Measurements from ENCODE around the gene PLEKHF1. TPM values are rescaled to one million over a fixed set of nuclear protein-coding genes. Genes with fewer than 3 reads are reported as not detected.
A peak's percentile ranks its signal among the peaks of the same experiment; 100 is the strongest.

Gene PLEKHF1
- total RNA-seq, 1 donor from 2014 or later, result 0.92 TPM

DNA sequence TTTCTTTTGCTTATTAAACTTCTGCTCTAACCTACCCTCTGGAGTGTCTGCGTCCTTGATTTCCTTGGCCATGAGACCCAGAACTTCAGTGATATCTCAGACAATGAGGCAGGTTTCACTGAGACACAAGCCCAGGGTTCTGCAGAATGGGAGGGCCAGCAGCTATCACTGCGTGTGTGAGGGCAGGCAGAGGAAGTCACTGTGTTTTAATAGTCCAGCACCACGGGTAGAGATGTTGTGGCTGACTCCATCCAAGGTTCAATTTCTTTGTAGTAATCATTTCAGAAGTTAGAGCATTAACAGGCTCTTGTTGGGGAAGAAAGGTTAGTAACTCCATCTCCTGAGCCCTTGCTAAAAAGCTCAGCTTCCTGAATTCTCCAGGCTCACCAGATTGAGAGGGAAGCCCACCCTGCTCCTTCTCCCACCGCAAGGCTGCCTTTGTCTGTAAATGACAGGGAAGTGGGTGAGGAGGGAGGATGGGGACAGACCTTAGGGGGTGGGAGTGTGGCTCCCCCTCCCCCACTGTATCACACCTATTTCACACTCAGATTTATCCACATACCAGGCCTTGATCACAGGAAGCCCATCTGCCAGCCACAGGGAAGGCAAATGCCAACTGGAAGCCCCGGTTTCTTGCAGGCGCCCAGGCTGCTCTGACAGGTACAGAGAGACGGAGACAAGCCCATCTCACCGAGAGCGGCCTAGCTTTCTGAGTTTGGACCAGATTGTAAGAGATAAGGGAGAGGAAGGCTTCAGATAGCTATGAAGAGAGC, 47.7 kb downstream of the PLEKHF1 start:
- H3K4me1 Mint-ChIP-seq, result peaks cover 33% of the 10 kb centered on the region
- TF ChIP-seq, protein P1, sequence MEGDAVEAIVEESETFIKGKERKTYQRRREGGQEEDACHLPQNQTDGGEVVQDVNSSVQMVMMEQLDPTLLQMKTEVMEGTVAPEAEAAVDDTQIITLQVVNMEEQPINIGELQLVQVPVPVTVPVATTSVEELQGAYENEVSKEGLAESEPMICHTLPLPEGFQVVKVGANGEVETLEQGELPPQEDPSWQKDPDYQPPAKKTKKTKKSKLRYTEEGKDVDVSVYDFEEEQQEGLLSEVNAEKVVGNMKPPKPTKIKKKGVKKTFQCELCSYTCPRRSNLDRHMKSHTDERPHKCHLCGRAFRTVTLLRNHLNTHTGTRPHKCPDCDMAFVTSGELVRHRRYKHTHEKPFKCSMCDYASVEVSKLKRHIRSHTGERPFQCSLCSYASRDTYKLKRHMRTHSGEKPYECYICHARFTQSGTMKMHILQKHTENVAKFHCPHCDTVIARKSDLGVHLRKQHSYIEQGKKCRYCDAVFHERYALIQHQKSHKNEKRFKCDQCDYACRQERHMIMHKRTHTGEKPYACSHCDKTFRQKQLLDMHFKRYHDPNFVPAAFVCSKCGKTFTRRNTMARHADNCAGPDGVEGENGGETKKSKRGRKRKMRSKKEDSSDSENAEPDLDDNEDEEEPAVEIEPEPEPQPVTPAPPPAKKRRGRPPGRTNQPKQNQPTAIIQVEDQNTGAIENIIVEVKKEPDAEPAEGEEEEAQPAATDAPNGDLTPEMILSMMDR (IDR thresholded peaks at IDR 0.05; ENCODE audit: unreplicated experiment), result no peak

DNA sequence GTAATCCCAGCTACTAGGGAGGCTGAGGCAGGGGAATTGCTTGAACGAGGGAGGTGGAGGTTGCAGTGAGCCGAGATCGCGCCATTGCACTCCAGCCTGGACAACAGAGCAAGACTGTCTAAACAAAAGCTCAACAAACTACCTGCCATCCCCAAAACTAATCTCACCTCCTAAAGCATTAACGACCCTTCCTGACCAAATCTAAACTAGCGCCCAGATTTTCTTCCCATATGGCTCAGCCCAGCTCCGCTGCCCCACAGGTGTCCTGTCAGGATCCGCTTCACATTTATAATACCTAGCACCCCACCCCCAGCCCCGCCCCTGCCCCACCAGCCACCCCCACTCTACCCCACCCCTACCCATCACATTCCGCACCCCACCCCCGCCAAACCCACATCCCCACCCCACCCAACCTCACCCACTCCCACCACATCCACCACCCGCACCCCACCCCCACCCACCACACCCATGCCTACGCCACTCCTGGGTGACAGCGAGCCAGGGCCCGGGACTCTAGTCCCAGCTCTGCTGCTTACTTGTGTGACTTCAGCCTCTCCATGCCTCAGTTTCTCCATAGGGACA, 49.2 kb downstream of the PLEKHF1 start:
- TF ChIP-seq, protein P1 (IDR thresholded peaks at IDR 0.05; ENCODE audit: unreplicated experiment), result no peak
- H3K36me3 Mint-ChIP-seq, result no peaks in the 10 kb centered on the region
- H3K27ac Mint-ChIP-seq, result peak overlapping the region; percentile 66
- DNase-seq (ENCODE audit: low spot score in 2 of 2, unreplicated experiment in 2 of 2), result no peak
- H3K4me1 Mint-ChIP-seq, result peaks cover 33% of the 10 kb centered on the region
- H3K4me3 Mint-ChIP-seq, result peak overlapping the region; percentile 72
- H3K9me3 Mint-ChIP-seq, result no peaks in the 10 kb centered on the region
- H3K27me3 Mint-ChIP-seq (ENCODE audit: low read depth), result no peaks in the 10 kb centered on the region

More for the DNA sequence above, 47.7 kb downstream of the PLEKHF1 start:
- Mint-ChIP-seq H3K27me3 (ENCODE audit: low read depth) (no peaks in the 10 kb centered on the region), H3K9me3 (no peaks in the 10 kb centered on the region), H3K36me3 (no peaks in the 10 kb centered on the region), H3K4me3 (peak overlapping the region; percentile 63), H3K27ac (no peak overlapping the region)
- DNase-seq (ENCODE audit: low spot score in 2 of 2, unreplicated experiment in 2 of 2), result no peak

DNA sequence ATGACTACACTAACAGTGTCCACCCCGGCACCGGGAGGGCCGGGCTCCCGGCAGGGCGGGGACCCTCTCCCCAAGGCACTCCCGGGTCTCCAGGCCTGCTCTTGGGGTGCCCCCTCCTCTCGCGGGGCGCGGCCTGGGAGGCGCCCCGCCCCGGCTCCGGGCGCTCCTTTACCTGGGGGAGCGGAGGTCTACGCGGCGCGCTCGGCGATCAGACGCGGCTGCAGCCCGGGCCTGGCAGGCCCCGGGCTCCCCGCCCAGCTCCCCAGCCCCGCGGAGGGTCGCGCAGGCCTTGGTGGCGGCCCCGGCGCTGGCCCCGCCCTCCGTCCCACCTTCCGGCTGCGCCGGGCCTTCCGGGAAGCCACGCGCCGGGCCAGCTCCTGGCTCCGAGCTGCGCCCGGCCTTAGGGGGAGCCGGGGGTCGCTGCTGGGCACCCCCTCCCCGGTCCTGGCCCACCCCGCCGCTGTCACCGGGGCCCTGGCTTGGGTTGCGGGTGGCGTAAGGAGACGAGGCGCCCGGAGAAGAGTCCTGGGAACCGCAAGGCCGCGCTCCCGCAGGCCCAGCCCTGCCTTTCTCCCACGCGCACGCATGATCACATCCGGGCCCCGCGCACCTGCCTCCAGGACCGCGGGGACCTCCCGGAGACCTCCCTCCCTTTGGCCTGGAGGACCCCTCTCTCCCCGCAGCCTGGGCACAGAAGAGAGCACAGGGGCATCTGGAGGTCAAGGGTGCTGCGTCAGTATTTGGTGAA, 49.9 kb downstream of the PLEKHF1 start, which contains the start of gene C19orf12:
TSS of gene C19orf12 (minus strand) at position 309 of the 748 bp plus-strand sequence. CDS start 6,848 bp downstream, outside the sequence.
- H3K27me3 Mint-ChIP-seq (ENCODE audit: low read depth), result no peaks in the 10 kb centered on the region
- H3K27ac Mint-ChIP-seq, result peak within 1 kb of the TSS; percentile 93
- H3K36me3 Mint-ChIP-seq, result no peaks in the 10 kb centered on the region
- TF ChIP-seq, protein P1 (IDR thresholded peaks at IDR 0.05; ENCODE audit: unreplicated experiment), result peak; percentile 17
- peak within 1 kb of the TSS; percentile 80 for H3K4me3 Mint-ChIP-seq
- peak; percentile 63 to 76 for DNase-seq (ENCODE audit: low spot score in 2 of 2, unreplicated experiment in 2 of 2)
- H3K4me1 Mint-ChIP-seq, result peaks cover 33% of the 10 kb centered on the region
- H3K9me3 Mint-ChIP-seq, result no peaks in the 10 kb centered on the region

DNA sequence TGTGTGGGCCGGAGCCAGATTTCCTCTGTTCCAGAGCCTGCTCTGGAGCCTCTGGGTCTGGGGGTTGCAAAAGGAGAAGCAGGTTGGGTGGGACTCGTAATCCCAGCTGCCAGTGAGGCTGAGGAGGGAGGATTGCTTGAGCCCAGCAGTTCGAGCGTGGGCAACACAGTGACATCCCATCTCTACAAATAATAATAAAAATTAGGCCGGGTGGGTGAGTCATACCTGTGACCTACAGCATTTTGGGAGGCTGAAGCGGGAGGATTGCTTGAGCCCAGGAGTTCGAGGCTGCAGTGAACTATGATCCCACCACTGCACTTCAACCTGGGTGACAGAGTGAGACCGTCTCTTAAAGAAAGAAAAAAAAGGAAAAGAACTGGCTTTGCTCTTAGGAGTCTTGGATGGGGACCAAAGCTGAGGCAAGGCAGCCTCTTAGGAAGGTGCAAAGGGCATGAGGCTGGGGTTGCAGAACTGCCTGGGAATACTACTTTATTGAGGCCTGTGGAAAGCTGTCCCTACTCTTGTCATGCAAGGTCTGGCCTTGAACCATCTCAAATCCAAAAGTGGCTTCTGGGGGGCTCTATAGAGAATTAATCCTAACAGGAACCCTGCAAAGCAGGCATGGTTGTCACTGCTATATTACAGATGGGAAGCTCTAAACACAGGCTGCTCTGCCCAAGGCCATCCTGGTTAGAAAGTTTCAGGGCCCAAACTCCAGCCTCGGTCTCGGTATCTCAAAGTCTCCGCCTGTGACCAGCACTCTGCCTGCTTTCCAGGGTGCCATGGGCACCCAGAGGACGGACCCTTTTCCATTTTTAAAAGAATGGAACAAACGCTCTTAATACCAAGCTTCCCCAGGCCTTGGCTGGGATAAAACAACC, 50.7 kb downstream of the PLEKHF1 start:
- Mint-ChIP-seq H3K4me1 (peaks cover 33% of the 10 kb centered on the region), H3K36me3 (no peaks in the 10 kb centered on the region), H3K27me3 (ENCODE audit: low read depth) (no peaks in the 10 kb centered on the region), H3K4me3 (peak overlapping the region; percentile 80), H3K9me3 (no peaks in the 10 kb centered on the region), H3K27ac (peak overlapping the region; percentile 93)
- TF ChIP-seq, protein P1 (IDR thresholded peaks at IDR 0.05; ENCODE audit: unreplicated experiment), result no peak
- no peak for DNase-seq (ENCODE audit: low spot score in 2 of 2, unreplicated experiment in 2 of 2)

DNA sequence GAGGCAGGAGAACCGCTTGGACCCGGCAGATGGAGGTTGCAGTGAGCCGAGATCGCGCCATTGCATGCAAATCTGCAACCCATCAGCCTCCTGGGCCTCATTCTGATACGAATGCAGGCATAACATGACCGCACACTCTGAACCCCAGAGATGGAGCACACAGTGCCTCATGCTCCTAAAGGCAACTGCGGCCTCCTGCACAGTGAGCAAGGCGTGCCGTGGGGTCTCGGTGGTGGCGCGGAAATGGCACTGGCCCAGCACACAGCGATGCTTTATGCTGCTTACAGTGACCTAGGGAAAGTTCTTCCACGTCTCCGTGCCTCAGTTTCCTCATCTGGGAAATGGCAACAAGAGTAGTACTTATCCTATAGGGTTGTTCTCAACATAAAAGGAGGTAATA, 51.8 kb downstream of the PLEKHF1 start:
- H3K27ac Mint-ChIP-seq, result peak overlapping the region; percentile 93
- no peaks in the 10 kb centered on the region for H3K9me3 Mint-ChIP-seq
- no peak for DNase-seq (ENCODE audit: low spot score in 2 of 2, unreplicated experiment in 2 of 2)
- TF ChIP-seq, protein P1 (IDR thresholded peaks at IDR 0.05; ENCODE audit: unreplicated experiment), result no peak
- no peaks in the 10 kb centered on the region for H3K27me3 Mint-ChIP-seq (ENCODE audit: low read depth)
- no peak overlapping the region for H3K4me3 Mint-ChIP-seq
- H3K4me1 Mint-ChIP-seq, result peaks cover 30% of the 10 kb centered on the region
- no peaks in the 10 kb centered on the region for H3K36me3 Mint-ChIP-seq

All from mesothelial cell of epicardium (in vitro differentiated cells).